IPS-11a (cell line): Measurements from ENCODE around the gene KDM2B.

Experiments
- H3K4me3 ChIP-seq: one replicate; pipeline ENCODE4 v1.5.1; 2013; ENCODE audit warnings: low read depth, low read length, control low read depth

KDM2B gene

DNA sequence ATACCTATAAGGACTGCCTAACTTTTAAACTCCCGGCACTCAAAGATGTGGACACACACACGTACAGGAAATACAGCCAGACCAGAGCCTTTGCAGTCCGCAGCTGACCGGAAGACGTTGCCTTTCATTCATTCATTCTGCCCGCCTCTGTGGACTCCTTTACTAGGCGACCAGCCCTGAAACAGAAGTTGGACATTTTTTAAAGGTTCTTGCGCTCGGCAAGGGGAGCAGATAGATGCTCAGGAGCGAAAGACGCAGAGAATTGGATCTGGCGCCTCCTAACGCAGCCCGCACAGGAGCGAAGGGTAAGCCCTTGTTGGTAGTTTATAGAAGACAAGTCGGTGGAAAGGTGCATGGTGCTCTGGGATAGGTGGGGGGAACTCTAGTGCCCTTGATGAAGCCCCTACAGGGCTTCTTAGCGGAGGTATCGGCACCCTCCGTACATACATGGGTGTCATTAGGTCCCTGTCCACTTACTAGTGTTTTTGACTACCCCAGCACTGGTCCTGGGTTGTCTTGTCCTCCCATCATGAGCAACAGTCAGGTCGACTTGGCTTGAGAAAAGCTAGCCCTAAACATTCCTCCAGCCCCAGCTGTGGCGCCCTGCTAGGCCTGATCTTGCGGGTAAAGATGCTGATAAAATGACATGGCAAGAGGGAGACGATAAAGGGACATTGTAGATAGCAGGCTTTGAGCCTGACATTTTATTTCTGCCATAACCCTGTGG, at the start of gene KDM2B:
Gene KDM2B (minus strand): TSS at position 65 of the 727 bp plus-strand sequence. CDS start 112 bp downstream, outside the sequence.
- H3K4me3 ChIP-seq = peak within 1 kb of the TSS; percentile 92

DNA sequence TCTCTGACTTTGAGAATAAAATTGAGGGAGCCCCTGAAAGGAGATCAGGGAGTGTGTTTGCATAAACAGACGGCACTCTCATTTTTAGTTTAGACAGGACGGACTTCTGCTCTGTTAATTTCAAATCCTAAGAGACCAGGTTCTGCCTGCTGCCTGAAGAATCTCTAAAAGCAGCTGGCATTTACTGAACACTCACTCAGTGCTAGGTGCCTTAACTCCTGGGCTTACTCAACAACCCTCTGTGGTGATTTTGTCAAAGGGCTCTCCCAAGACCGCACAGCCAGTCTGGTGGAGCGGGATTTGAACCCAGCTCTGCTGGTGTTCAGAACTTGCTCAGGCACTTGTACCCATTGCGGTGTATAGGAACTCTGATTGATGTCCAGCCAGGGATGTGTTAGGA, 47.7 kb upstream of the KDM2B start:
- H3K4me3 ChIP-seq = no peak overlapping the region

DNA sequence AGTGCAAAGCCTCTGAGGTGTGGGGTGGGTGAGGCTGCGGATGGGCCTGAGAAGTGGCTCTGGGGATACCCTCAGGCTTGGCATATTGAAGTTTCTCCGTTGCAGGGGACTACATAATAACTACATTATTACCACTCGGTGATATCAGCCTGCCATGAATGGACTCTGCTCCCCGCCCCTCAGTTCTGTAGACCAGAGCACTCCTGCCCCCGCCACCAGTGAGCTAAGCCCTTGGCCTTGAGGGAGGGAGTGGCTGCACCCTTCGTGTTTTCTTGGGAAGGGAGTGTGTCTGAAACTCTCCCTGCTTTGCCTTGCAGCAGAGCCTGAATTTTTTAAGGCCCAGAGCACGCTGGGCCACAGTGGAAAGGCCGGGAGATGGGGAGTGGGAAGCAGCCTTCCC, 47.2 kb upstream of the KDM2B start:
- peak overlapping the region; percentile 88 for H3K4me3 ChIP-seq

DNA sequence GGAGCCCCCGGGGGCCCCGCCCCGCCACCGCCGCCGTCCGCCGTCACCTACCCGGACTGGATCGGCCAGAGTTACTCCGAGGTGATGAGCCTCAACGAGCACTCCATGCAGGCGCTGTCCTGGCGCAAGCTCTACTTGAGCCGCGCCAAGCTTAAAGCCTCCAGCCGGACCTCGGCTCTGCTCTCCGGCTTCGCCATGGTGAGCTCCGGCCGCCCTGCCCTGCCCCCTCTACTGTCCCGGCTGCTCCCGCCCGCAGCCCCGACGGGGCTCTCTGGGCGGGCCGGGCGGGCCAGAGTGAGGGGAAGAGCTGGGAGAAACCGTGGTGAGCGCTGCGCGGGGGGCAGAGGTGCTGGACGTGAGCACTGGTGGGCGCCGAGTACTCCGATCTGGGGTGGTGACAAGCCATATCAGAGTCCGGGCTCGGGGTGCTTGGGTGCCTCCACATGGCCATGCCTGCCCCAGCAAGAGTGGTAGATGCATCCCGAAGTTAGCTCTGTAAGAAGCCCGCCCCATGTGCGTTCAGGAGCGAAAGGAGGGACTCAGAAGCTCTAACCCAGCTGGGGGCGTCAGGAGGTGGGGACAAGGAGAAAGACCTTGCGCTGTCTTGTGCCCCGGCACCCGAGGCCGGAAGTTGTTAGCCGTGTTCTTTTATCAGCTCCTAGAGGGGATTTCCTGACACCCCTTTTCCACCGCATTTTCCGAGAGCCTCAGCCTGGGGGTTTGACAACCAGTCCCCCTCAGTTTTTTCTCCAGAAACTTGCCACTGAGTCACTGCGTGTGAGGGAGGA, 46.2 kb upstream of the KDM2B start:
- H3K4me3 ChIP-seq = peak overlapping the region; percentile 88

DNA sequence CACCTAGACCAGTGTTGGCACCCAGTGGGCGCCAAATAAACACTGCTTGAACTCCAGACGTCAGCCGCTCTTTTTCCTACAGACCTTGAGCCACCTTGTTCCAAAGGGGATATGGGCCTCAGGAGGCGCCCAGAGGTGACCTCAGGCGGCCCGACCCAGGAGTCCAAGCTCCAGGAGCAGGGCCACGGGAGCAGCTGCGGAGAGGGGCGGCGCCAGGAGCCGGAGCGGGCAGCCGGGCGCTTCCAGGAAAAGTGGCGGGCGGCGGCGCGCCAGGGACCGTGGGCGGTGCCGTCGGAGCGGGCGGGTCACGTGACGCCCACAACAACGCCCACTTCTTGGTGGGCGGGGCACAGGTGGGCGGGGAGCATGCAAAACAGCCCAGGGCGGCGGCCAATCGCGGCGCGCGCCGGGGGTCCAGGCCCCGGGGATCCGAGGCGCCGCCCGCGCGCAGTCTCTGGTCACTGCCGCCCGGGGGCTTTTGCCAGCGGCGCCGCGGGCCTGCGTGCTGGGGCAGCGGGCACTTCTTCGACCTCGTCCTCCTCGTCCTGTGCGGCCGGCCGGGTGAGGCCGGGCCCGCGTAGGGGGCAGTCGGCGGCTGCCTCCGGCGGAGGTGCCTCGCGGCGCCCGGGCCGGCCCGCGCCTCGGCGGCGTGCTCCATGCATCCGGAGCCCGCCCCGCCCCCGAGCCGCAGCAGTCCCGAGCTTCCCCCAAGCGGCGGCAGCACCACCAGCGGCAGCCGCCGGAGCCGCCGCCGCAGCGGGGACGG, 45.4 kb upstream of the KDM2B start, which contains the start of gene ORAI1:
Gene ORAI1 (plus strand): TSS at position 444 of the 766 bp plus-strand sequence.
- peak within 1 kb of the TSS; percentile 88 for H3K4me3 ChIP-seq

DNA sequence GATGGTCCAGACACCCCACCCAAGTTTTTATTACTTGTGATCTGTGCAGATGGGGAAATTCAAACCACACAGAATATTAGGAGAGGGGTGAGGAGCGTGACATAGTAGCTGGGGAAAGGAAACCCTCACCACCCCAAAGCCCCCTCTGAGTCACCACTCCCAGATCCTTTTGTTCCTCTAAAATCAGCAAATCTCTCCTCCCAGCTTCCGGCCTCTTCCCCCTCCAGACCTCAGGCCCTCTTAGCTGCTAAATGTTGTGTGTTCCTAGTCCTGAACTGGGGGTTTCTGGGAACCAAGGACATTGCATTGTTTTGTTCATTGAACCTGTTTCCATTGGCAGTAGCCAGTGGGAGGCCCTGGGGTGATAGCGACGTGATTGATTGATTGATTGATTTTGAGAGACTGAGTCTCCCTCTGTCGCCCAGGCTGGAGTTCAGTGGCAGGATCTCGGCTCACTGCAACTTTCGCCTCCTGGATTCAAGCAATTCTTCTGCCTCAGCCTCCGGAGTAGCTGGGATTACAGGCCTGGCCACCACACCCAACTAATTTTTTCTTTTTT, 39.6 kb upstream of the KDM2B start:
- H3K4me3 ChIP-seq = no peak overlapping the region

DNA sequence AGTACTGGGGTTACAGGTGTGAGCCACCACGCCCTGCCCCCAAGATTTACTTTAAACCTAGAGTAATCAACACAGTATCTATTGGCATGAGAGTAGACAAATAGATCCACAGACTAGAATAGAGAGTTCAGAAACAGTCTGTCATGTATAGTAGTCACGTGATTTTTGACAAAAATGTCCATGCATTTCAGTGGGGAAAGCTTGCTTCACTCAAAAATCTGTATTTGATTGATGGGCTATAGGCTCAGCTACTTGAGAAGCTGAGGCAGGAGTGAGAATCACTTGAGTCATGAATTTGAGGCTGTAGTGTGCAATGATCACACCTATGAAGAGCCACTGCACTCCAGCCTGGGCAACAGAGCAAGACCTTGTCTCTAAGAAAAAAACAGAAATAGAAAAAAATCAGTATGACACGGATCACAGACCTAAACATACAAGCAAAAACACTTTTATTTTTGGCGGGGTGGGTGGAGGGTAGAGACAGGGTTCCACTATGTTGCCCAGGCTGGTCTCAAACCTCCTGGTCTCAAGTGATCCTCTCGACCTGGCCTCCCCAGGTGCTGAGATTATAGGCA, 37.9 kb upstream of the KDM2B start:
- H3K4me3 ChIP-seq = no peak overlapping the region

DNA sequence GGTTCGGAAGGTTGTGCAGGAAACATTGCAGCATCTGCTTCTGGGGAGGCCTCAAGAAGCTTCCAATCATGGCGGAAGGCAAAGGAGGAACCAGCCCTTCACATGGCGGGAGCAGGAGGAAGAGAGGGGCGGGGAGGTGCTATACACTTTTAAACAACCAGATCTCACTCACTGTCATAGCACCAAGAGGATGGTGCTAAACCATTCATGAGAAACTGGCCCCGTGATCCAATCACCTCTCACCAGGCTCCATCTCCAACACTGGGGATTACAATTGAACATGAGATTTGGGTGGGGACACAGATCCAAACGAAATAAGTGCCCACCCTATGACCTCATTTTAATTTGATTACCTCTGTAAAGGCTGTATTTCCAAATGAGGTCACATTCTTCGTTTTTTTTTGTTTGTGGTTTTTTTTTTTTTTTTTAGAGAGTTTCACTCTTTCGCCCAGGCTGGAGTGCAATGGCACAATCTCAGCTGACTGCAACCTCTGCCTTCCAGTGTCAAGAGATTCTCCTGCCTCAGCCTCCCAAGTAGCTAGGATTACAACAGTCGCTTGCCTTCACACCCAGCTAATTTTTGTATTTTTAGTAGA, 34.1 kb upstream of the KDM2B start:
- H3K4me3 ChIP-seq = no peak overlapping the region

DNA sequence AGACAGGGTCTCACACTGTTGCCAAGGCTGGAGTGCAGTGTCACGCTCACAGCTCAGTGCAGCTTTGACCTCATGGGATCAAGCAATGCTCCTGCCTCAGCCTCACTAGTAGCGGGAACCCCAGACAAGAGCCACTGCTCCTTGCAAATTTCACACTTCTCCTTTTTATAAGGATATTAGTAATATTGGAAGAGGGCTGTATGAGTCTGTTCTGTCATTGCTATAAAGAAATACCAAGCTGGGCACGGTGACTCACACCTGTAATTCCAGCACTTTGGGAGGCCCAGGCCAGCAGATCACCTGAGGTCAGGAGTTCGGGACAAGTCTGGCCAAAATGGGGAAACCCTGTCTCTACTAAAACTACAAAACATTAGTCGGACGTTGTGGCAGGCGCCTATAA, 32.6 kb upstream of the KDM2B start:
- no peak overlapping the region for H3K4me3 ChIP-seq

DNA sequence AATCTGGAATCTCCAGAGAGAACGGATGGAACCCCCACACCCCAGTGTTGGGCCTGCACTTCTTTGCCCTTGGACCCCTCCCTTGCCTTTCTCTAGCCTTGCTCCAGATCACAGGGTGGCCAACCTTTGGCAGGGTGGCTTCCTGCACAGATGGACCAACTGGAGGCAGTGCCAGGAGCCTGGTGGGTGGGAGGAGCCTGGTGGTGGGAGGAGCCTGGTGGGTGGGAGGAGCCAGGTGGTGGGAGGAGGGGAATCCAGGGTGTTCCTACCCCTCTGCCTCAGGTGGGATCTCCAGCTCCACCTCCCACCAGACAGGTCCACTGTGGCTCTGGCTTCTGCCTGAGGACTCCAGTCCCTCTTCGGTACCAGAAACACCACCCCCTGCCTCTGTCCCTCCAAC, 30.5 kb upstream of the KDM2B start:
- H3K4me3 ChIP-seq = no peak overlapping the region

DNA sequence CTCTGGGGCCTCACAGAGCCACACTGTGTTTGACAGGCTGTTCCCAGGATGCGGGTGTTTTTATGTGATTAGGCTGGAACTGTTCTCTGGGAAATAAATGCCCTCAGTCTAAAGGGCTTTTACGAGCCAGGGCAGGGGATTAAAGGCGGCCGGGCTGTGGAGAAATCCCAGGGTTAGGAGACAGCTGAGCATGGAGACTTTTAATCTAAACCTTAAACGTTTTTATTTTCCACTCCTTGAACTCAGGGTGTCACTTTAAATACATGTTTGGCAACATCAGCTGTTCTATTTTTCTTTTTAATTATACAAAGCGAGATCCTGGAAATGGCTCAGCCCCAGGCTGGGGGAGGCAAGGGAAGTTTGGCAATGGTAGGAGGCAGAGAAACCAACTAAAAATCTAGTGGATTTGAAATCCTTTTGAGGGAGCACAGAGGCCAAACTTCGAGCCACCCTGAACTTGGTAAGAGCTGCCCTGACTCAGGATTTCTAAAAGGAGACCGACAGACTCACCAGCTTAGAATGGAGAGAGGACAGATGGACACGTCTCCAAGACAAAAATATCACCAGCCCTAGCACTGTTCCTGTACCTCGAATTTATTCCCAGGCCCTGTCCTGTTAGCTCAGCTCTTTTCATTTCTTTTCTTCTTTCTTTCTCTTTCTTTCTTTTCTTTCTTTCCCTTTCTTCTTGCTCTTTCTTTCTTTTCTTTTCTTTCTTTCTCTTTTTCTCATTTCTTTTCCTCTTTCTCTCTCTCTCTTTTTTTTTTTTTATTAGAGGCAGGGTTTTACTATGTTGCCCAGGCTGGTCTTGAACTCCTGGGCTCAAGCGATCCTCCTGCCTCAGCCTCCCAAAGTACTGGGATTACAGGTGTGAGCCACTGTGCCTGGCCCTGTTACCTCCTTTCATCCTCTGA, 29.7 kb upstream of the KDM2B start:
- no peak overlapping the region for H3K4me3 ChIP-seq

DNA sequence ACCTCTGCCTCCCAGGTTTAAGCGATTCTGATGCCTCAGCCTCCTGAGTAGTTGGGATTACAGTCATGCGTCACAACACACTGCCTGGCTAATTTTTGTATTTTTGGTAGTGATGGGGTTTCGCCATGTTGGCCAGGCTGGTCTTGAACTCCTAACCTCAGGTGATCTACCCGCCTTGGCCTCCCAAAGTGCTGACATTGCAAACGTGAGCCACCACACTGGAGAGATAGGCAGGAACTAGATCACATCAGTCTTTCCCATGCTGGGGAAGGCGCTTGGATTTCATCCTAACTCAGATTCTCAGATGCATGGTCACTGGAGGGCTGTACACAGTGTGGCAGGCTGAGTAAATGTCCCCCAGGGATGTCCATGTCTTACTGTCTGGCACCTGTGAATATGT, 27.5 kb upstream of the KDM2B start:
- H3K4me3 ChIP-seq = no peak overlapping the region

DNA sequence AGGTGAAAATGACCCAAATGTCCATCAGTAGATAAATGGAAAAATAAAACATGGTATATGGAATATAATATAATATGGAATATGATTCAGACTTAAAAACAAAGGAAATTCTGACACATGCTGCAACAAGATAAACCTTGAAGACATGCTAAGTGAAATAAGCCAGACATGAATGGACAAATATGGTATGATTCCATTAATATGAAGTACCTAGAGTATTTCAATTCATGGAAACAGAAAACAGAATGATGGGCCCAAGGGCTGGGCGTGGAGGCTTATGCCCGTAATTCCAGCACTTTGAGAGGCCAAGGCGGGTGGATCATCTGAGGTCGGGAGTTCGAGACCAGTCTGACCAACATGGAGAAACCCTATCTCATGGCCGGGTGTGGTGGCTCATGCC, 22.8 kb upstream of the KDM2B start:
- H3K4me3 ChIP-seq = no peak overlapping the region

DNA sequence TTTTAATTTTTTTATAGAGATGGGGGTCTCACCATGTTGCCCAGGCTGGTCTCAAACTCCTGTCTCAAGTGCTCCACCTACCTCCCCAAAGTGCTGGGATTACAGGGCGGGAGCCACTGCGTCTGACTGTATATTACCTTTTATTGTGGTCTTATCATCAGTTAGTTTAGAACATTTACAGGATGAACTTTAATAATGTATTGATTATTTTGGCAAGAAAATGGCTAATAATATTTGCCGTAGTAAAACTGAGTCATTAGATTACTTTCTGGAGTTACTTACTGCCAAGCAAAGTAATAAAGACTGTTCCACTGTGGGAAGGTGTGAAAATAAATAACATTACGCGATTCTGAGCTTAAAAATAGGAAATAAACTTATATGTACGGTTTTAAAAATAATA, 21.9 kb upstream of the KDM2B start:
- no peak overlapping the region for H3K4me3 ChIP-seq

DNA sequence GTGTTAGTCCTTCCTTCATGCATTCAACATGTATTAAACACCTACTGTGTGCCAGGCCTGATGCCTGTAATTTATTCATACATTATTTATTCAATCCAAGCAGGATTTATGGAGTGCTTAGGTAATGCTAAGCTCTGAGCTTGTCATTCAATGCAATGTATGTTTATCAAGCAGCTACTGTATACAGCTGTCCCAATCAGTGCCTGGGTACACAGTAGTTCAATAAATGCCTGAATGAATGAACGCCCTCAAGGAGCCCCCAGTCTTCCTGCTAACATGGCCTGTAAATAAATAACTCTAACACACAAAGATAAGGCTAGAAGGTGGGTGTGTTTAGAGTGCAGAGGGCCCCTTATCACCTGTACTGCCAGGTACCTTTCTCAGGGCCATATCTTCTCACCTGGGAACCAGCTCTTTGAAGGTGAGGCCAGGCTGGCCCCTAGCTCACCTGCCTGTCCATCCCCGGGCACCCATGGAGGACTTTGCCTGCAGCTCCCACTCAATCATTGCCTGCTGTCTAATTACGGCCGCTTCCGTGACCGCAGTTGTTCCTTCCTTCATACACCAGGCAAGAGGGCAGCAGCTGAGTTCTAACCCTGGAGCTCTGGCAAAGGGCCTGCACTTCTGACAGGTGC, 20.0 kb upstream of the KDM2B start:
- no peak overlapping the region for H3K4me3 ChIP-seq

DNA sequence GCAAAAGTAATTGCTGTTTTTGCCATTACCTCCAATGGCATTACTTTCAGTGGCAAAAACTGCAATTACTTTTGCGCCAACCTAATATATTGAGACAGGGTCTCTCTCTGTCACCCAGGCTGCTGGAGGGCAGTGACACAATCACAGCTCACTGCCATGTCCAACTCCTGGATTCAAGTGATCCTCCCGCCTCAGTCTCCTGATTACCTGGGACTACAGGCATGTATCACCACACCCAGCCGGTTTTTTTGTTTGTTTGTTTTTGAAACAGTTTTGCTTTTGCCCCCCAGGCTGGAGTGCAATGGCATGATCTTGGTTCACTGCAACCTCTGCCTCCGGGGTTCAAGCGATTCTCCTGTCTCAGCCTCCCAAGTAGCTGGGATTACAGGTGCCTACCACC, 15.7 kb upstream of the KDM2B start:
- no peak overlapping the region for H3K4me3 ChIP-seq

DNA sequence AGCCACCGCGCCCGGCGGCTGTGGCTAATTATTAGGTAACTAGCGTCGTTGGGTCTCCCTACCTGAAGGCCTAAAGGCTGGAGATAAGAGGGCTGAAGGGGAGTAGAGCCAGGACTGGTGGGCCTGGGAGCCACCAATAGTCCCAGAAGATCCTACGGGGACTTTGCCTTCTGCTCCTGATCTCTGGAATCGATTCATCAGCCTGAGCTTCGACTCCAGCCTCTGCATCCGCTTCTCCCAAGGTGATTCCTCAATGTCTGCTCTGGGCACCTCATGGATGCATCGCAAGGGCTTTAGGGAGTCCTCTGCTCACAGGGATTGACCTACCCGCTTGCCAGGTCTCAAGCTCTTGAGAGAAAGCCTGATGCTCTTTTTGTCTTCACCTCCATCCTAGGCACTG, 14.7 kb upstream of the KDM2B start:
- no peak overlapping the region for H3K4me3 ChIP-seq

DNA sequence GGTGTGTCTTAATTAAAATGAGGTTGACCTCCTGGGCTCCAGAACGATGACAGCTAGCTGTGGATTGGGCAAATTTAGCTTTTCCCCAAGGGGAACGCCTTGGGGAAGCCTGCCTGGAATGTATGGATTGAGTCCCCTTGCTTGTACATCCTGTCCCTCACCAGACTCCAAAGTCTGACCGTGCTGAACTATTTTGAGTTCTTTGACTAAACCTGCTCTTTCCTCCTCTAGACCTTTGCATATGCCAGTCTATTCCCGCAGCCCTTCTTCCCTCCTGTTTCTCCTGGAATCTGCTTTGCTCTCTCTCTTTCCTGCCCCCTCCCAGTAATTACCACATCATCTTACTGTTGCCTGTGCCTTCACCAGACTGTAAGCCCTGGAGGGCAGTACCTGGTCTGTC, 11.5 kb upstream of the KDM2B start:
- no peak overlapping the region for H3K4me3 ChIP-seq
